K562 (cell line): ENCODE results near the gene SP140L.

Experiments
- EZH2 ChIP-seq: IDR thresholded peaks from 2 replicates; pipeline ENCODE4 v1.6.1; 2012; ENCODE audit warnings: low read depth, mild to moderate bottlenecking, inconsistent platforms, low read length, borderline replicate concordance
- GABPB1 ChIP-seq: sonication (generic); formaldehyde crosslinking; IDR thresholded peaks from 2 replicates; pipeline ENCODE4 v1.8.0; 2022; ENCODE audit warnings: mild to moderate bottlenecking, missing genetic modification reagents
- JUND ChIP-seq, 2 experiments: IDR thresholded peaks; 2 replicates in 1 of 2; 3 replicates in 1 of 2; pipeline ENCODE4 v1.6.1; 2011; ENCODE audit warnings: borderline replicate concordance in 2 of 2, low read depth in 2 of 2, low read length in 2 of 2, improper control_type of control experiment in 1 of 2, missing biosample characterization in 1 of 2, missing genetic modification characterization in 1 of 2, missing genetic modification reagents in 1 of 2
- NFIX ChIP-seq: fragments of 250-450 bp; sonication (Bioruptor Pico); IDR thresholded peaks from 2 replicates; pipeline ENCODE4 v1.4.0; 2020; ENCODE audit warnings: low read depth, mild to moderate bottlenecking, moderate library complexity
- NFRKB ChIP-seq: fragments of 450-650 bp; IDR thresholded peaks from 2 replicates; pipeline ENCODE4 v1.6.1; 2016; ENCODE audit warnings: low read depth
- POLR2A ChIP-seq: fragments of 450-650 bp; conservative IDR thresholded peaks from 2 replicates; pipeline ENCODE4 v1.6.1; 2016
- RBBP5 ChIP-seq: fragments of 200-600 bp; sonication (generic); IDR thresholded peaks from 2 replicates; pipeline ENCODE4 v1.6.1; 2012; ENCODE audit warnings: borderline replicate concordance, mild to moderate bottlenecking, low read length, control low read depth, inconsistent platforms; ENCODE audit not compliant: insufficient read depth, poor library complexity, severe bottlenecking
- RBM39 ChIP-seq: fragments of 200-400 bp; formaldehyde crosslinking; optimal IDR thresholded peaks from 2 replicates; pipeline ENCODE3; 2018; ENCODE audit warnings: low read depth, low read length
- ZBTB17 ChIP-seq: fragments of 450-650 bp; formaldehyde crosslinking; IDR thresholded peaks from 2 replicates; pipeline ENCODE4 v1.4.0; 2020; ENCODE audit warnings: mild to moderate bottlenecking
- ZBTB7A ChIP-seq: IDR thresholded peaks from 2 replicates; pipeline ENCODE4 v1.6.1; 2011; ENCODE audit warnings: low read depth, mild to moderate bottlenecking, low read length, moderate library complexity, borderline replicate concordance; ENCODE audit not compliant: control insufficient read depth
- ZFP36 ChIP-seq: fragments of 150-350 bp; IDR thresholded peaks from 2 replicates; pipeline ENCODE4 v1.6.1; 2018; ENCODE audit warnings: low read length, low read depth; ENCODE audit not compliant: partially characterized antibody
- ZNF23 ChIP-seq: fragments of 250-450 bp; sonication (Bioruptor Pico); IDR thresholded peaks from 2 replicates; pipeline ENCODE4 v1.4.0; 2020; ENCODE audit warnings: mild to moderate bottlenecking
- ZNF274 ChIP-seq: IDR thresholded peaks from 2 replicates; pipeline ENCODE4 v1.6.1; 2011; ENCODE audit warnings: low read depth, mild to moderate bottlenecking, low read length, moderate library complexity, borderline replicate concordance
- TF ChIP-seq, protein P1 (sequence below): fragments of 250-450 bp; sonication (Bioruptor Pico); IDR thresholded peaks from 2 replicates; pipeline ENCODE4 v1.9.0; 2021; ENCODE audit warnings: mild to moderate bottlenecking

DNA sequence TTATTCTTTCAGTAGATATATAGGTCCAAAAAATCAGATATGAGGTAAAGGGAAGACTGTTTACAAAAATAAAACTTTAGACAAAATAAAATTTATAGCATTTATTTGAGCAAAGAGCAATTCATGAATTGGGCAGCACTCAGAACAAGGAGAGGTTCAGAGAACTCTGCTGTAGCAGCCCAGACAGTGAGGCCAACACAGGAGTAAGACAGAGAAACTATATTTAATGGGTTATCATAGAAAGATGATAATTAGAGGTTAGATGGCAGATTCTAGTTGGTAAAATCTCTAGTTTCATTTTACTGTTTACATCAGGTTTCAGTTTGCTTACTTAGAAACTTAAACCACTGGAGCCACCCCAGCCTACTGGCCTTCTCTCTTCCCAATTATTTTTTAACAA, 30.1 kb upstream of the SP140L start:
- TF ChIP-seq, protein P1, sequence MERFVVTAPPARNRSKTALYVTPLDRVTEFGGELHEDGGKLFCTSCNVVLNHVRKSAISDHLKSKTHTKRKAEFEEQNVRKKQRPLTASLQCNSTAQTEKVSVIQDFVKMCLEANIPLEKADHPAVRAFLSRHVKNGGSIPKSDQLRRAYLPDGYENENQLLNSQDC: no peak
- no peak for TF ChIP-seq NFIX (CRISPR knock-in tag)
- no peak for TF ChIP-seq NFRKB
- TF ChIP-seq RBBP5: no peak
- no peak for TF ChIP-seq POLR2A
- TF ChIP-seq ZNF23 (CRISPR knock-in tag): no peak
- TF ChIP-seq ZBTB7A: no peak
- TF ChIP-seq ZNF274: no peak
- no peak for TF ChIP-seq GABPB1 (CRISPR knock-in tag)
- no peak for TF ChIP-seq ZFP36
- TF ChIP-seq RBM39: no peak
- no peak for TF ChIP-seq ZBTB17
- TF ChIP-seq EZH2: no peak
- TF ChIP-seq JUND (IDR thresholded peaks at IDR 0.05; ENCODE audit: borderline replicate concordance, low read depth, low read length): no peak
- no peak for TF ChIP-seq JUND (tag; IDR thresholded peaks at IDR 0.05; ENCODE audit: borderline replicate concordance, low read depth, low read length)
